Spleen (tissue), 7 donors: ENCODE results near the gene SHANK3.

Source experiments
- POLR2A ChIP-seq, 3 donors: fragments of 450-650 bp; IDR thresholded peaks; one replicate each; pipeline ENCODE4 v1.5.1; 2017; ENCODE audit warnings: antibody characterized with exemption in 3 of 3, mild to moderate bottlenecking in 1 of 3
- TF ChIP-seq, protein P1 (sequence below), 11 experiments: fragments of 200-600 bp in 7 of 11; fragments of 450-650 bp in 4 of 11; sonication (generic) in 4 of 11; IDR thresholded peaks in 8 of 11; conservative IDR thresholded peaks in 3 of 11; 1 replicate in 7 of 11; 2 replicates in 4 of 11; pipeline versions ENCODE4 v1.4.0 to v1.8.0; 2016 to 2021; ENCODE audit warnings: antibody characterized with exemption in 11 of 11, inconsistent platforms in 4 of 11, mild to moderate bottlenecking in 1 of 11
- donor health status: DM: no; HTN: no; CAD: no; lungs with moderate emphysema.
- donor health status: DM: no; HTN: no; CAD: no.
- donor health status: DM: no; HTN: no; CAD: no.

DNA sequence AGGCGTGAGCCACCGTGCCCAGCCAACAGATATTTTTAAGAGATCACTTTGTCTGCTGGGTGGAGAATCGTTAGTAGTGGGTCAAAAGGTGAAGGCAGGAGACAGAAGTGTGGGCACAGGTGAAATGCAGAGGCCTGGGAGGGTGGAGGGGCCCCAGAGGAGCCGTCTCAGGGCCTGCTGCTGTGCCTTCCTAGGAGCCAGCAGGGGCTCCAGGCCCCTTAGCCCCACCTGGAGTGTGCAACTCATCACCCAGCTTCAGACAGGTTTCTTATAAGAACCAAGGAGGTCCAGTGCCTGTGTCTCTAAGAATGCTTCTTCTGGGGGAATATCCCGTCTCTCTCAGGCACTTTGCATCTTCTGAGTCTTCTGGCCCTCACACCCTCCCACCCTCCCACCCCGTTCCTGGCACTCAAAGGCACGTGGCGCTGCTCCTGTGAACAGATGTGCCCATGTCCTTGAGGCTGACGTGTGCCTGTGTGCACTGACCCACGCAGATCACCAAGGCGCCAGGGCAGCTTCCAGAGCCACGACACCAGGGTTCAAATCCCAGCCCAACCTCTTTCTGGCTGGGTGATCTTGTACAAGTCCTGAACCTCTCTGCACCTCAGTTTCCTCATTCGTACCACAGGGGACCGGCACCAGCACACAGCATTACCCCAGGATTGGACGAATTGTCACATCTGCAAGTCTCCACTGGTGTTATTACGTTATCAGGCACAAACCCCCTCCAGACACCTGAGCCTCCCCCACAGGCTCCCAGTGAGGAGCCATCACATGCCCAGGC, 48.1 kb upstream of the SHANK3 start:
- TF ChIP-seq, protein P1, sequence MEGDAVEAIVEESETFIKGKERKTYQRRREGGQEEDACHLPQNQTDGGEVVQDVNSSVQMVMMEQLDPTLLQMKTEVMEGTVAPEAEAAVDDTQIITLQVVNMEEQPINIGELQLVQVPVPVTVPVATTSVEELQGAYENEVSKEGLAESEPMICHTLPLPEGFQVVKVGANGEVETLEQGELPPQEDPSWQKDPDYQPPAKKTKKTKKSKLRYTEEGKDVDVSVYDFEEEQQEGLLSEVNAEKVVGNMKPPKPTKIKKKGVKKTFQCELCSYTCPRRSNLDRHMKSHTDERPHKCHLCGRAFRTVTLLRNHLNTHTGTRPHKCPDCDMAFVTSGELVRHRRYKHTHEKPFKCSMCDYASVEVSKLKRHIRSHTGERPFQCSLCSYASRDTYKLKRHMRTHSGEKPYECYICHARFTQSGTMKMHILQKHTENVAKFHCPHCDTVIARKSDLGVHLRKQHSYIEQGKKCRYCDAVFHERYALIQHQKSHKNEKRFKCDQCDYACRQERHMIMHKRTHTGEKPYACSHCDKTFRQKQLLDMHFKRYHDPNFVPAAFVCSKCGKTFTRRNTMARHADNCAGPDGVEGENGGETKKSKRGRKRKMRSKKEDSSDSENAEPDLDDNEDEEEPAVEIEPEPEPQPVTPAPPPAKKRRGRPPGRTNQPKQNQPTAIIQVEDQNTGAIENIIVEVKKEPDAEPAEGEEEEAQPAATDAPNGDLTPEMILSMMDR (IDR thresholded peaks at IDR 0.05 in 8 of 11, conservative IDR thresholded peaks at IDR 0.05 in 3 of 11), result no peak
- no peak for TF ChIP-seq POLR2A (IDR thresholded peaks at IDR 0.05)
